DOHH2 (cell line): ENCODE measurements around the gene PHF2.

Experiments used
- EZH2phosphoT487 ChIP-seq: fragments of 200-600 bp; sonication (generic); IDR thresholded peaks from 2 replicates; pipeline ENCODE4 v1.6.1; 2017; ENCODE audit warnings: borderline replicate concordance, mild to moderate bottlenecking, antibody characterized with exemption, low read length, moderate library complexity, mixed read lengths
- TF ChIP-seq, protein P1 (sequence below): fragments of 200-600 bp; sonication (generic); IDR thresholded peaks from one replicate; pipeline ENCODE4 v1.5.1; 2014; ENCODE audit warnings: antibody characterized with exemption, mild to moderate bottlenecking, low read depth, low read length; ENCODE audit not compliant: poor library complexity, severe bottlenecking

- TF ChIP-seq, protein P1, sequence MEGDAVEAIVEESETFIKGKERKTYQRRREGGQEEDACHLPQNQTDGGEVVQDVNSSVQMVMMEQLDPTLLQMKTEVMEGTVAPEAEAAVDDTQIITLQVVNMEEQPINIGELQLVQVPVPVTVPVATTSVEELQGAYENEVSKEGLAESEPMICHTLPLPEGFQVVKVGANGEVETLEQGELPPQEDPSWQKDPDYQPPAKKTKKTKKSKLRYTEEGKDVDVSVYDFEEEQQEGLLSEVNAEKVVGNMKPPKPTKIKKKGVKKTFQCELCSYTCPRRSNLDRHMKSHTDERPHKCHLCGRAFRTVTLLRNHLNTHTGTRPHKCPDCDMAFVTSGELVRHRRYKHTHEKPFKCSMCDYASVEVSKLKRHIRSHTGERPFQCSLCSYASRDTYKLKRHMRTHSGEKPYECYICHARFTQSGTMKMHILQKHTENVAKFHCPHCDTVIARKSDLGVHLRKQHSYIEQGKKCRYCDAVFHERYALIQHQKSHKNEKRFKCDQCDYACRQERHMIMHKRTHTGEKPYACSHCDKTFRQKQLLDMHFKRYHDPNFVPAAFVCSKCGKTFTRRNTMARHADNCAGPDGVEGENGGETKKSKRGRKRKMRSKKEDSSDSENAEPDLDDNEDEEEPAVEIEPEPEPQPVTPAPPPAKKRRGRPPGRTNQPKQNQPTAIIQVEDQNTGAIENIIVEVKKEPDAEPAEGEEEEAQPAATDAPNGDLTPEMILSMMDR = no peak
- TF ChIP-seq EZH2phosphoT487 = no peak
Observed at GRCh38 chr9:93708289-93708986, 132.1 kb downstream of the PHF2 start.
